Muscle layer of duodenum (tissue), 2 donors: ENCODE measurements around the gene GATA1.

Experiments
- H3K27ac ChIP-seq: one replicate; pipeline ENCODE4 v1.7.0; 2013; ENCODE audit warnings: mild to moderate bottlenecking, low read length
- H3K27me3 ChIP-seq: one replicate; pipeline ENCODE4 v1.7.0; 2013; ENCODE audit warnings: low read depth, mild to moderate bottlenecking, control low read depth, low read length
- H3K36me3 ChIP-seq, 2 donors: one replicate each; pipeline ENCODE4 v1.7.0; 2013; ENCODE audit warnings: low read length in 2 of 2, control low read depth in 1 of 2, mild to moderate bottlenecking in 1 of 2; ENCODE audit not compliant: insufficient read depth in 2 of 2, control insufficient read depth in 1 of 2
- H3K4me1 ChIP-seq, 2 donors: one replicate each; pipeline ENCODE4 v1.7.0; 2013; ENCODE audit warnings: low read length in 2 of 2, mild to moderate bottlenecking in 2 of 2, control low read depth in 1 of 2, moderate library complexity in 1 of 2; ENCODE audit not compliant: insufficient read depth in 2 of 2, control insufficient read depth in 1 of 2
- H3K4me3 ChIP-seq, 2 donors: one replicate each; pipeline ENCODE4 v1.7.0; 2013; ENCODE audit warnings: low read length in 2 of 2, low read depth in 1 of 2, mild to moderate bottlenecking in 1 of 2
- H3K9me3 ChIP-seq, 2 donors: one replicate each; pipeline ENCODE4 v1.7.0; 2013; ENCODE audit warnings: low read length in 2 of 2, control low read depth in 1 of 2, mild to moderate bottlenecking in 1 of 2; ENCODE audit not compliant: control insufficient read depth in 1 of 2
- donor health status: healthy.

The GATA1 gene

GRCh38 chrX:48798318-48798717, 11.9 kb downstream of the GATA1 start:
- no peaks in the 10 kb centered on the region for H3K36me3 ChIP-seq
- H3K4me3 ChIP-seq, result no peak overlapping the region
- no peaks in the 10 kb centered on the region for H3K27me3 ChIP-seq
- H3K27ac ChIP-seq, result no peak overlapping the region
- no peaks in the 10 kb centered on the region for H3K9me3 ChIP-seq
- H3K4me1 ChIP-seq, result peaks cover 4 to 5% of the 10 kb centered on the region in 2 donors

- Histone ChIP-seq H3K4me1 (peaks cover 4 to 5% of the 10 kb centered on the region in 2 donors), H3K27ac (peak overlapping the region; percentile 92), H3K9me3 (no peaks in the 10 kb centered on the region), H3K27me3 (no peaks in the 10 kb centered on the region), H3K36me3 (peaks cover 0 to 13% of the 10 kb centered on the region in 2 donors), H3K4me3 (peak overlapping the region; percentile 63 to 75)
Measured at GRCh38 chrX:48800574-48801279, 14.3 kb downstream of the GATA1 start.

- no peaks in the 10 kb centered on the region for H3K27me3 ChIP-seq
- H3K27ac ChIP-seq, result peak within 1 kb of the TSS; percentile 96
- H3K36me3 ChIP-seq, result peaks cover 3 to 13% of the 10 kb centered on the region in 2 donors
- H3K4me3 ChIP-seq, result peak within 1 kb of the TSS; percentile 63 to 75
- peaks cover 4 to 5% of the 10 kb centered on the region in 2 donors for H3K4me1 ChIP-seq
- H3K9me3 ChIP-seq, result no peaks in the 10 kb centered on the region
Measured at GRCh38 chrX:48801280-48802088, 15.1 kb downstream of the GATA1 start, which contains the start of gene HDAC6. HDAC6 (plus strand) TSS chrX:48802067; CDS start chrX:48802693, 626 bp downstream.

GRCh38 chrX:48802089-48802904, 15.9 kb downstream of the GATA1 start:
- no peaks in the 10 kb centered on the region for H3K27me3 ChIP-seq
- no peaks in the 10 kb centered on the region for H3K9me3 ChIP-seq
- H3K4me3 ChIP-seq, result peak overlapping the region; percentile 54 to 60
- H3K4me1 ChIP-seq, result peaks cover 4 to 5% of the 10 kb centered on the region in 2 donors
- peaks cover 3 to 13% of the 10 kb centered on the region in 2 donors for H3K36me3 ChIP-seq
- peak overlapping the region; percentile 96 for H3K27ac ChIP-seq

GRCh38 chrX:48802905-48803200, 16.5 kb downstream of the GATA1 start:
- Histone ChIP-seq H3K27ac (peak overlapping the region; percentile 96), H3K4me3 (peak overlapping the region; percentile 54 to 60), H3K36me3 (peaks cover 3 to 14% of the 10 kb centered on the region in 2 donors), H3K4me1 (peaks cover 4 to 5% of the 10 kb centered on the region in 2 donors), H3K9me3 (no peaks in the 10 kb centered on the region), H3K27me3 (no peaks in the 10 kb centered on the region)

GRCh38 chrX:48806081-48806480, 19.7 kb downstream of the GATA1 start:
- Histone ChIP-seq H3K36me3 (peaks cover 3 to 23% of the 10 kb centered on the region in 2 donors), H3K27ac (no peak overlapping the region), H3K27me3 (no peaks in the 10 kb centered on the region), H3K9me3 (no peaks in the 10 kb centered on the region), H3K4me1 (peaks cover 0 to 4% of the 10 kb centered on the region in 2 donors), H3K4me3 (no peak overlapping the region)

GRCh38 chrX:48813644-48814043, 27.3 kb downstream of the GATA1 start:
- Histone ChIP-seq H3K4me1 (no peaks in the 10 kb centered on the region), H3K27ac (no peak overlapping the region), H3K4me3 (no peak overlapping the region), H3K9me3 (no peaks in the 10 kb centered on the region), H3K36me3 (peaks cover 7 to 56% of the 10 kb centered on the region in 2 donors), H3K27me3 (no peaks in the 10 kb centered on the region)

- Histone ChIP-seq H3K36me3 (peaks cover 7 to 58% of the 10 kb centered on the region in 2 donors), H3K4me3 (no peak overlapping the region), H3K27me3 (no peaks in the 10 kb centered on the region), H3K4me1 (no peaks in the 10 kb centered on the region), H3K9me3 (no peaks in the 10 kb centered on the region), H3K27ac (no peak overlapping the region)
Measured at GRCh38 chrX:48814722-48815121, 28.3 kb downstream of the GATA1 start.

GRCh38 chrX:48815266-48815665, 28.9 kb downstream of the GATA1 start:
- Histone ChIP-seq H3K27ac (no peak overlapping the region), H3K9me3 (no peaks in the 10 kb centered on the region), H3K4me1 (no peaks in the 10 kb centered on the region), H3K4me3 (no peak overlapping the region), H3K36me3 (peaks cover 11 to 63% of the 10 kb centered on the region in 2 donors), H3K27me3 (no peaks in the 10 kb centered on the region)

- no peaks in the 10 kb centered on the region for H3K4me1 ChIP-seq
- H3K27me3 ChIP-seq, result no peaks in the 10 kb centered on the region
- H3K27ac ChIP-seq, result no peak overlapping the region
- H3K9me3 ChIP-seq, result no peaks in the 10 kb centered on the region
- peaks cover 14 to 72% of the 10 kb centered on the region in 2 donors for H3K36me3 ChIP-seq
- H3K4me3 ChIP-seq, result no peak overlapping the region
Measured at GRCh38 chrX:48816014-48816810, 29.8 kb downstream of the GATA1 start.
